NCI-H2227 (cell line): ENCODE results near the gene GRAMD4.

Experiments used
- DNase-seq: peaks from one replicate; lab custom pipeline; 2025; ENCODE audit not compliant: unreplicated experiment; lab: John Stamatoyannopoulos, UW

Gene GRAMD4

GRCh38 chr22:46596032-46596441 lies 24.1 kb upstream of the GRAMD4 start:
- DNase-seq = no peak

GRCh38 chr22:46596819-46597218 lies 23.4 kb upstream of the GRAMD4 start:
- DNase-seq = no peak

- DNase-seq = no peak
Observed at GRCh38 chr22:46598224-46598623, 22.0 kb upstream of the GRAMD4 start.

GRCh38 chr22:46598737-46599424 lies 21.3 kb upstream of the GRAMD4 start:
- DNase-seq = no peak

GRCh38 chr22:46600273-46600796 lies 19.9 kb upstream of the GRAMD4 start:
- no peak for DNase-seq

- DNase-seq = no peak
Observed at GRCh38 chr22:46602025-46602424, 18.2 kb upstream of the GRAMD4 start.

- no peak for DNase-seq
Observed at GRCh38 chr22:46604306-46604690, 15.9 kb upstream of the GRAMD4 start.

- DNase-seq = no peak
Observed at GRCh38 chr22:46605117-46605516, 15.1 kb upstream of the GRAMD4 start.

GRCh38 chr22:46606886-46607285 lies 13.3 kb upstream of the GRAMD4 start:
- no peak for DNase-seq

GRCh38 chr22:46607483-46608114 lies 12.6 kb upstream of the GRAMD4 start:
- DNase-seq = no peak

- DNase-seq = no peak
Observed at GRCh38 chr22:46609175-46609690, 11.0 kb upstream of the GRAMD4 start.

GRCh38 chr22:46609724-46610201 lies 10.4 kb upstream of the GRAMD4 start:
- DNase-seq = no peak

- no peak for DNase-seq
Observed at GRCh38 chr22:46610356-46610755, 9.8 kb upstream of the GRAMD4 start.

GRCh38 chr22:46611189-46611588 lies 9.0 kb upstream of the GRAMD4 start:
- DNase-seq = no peak

GRCh38 chr22:46612341-46612903 lies 7.8 kb upstream of the GRAMD4 start:
- no peak for DNase-seq

- no peak for DNase-seq
Observed at GRCh38 chr22:46612904-46613605, 7.1 kb upstream of the GRAMD4 start.

- no peak for DNase-seq
Observed at GRCh38 chr22:46613606-46614021, 6.6 kb upstream of the GRAMD4 start.

GRCh38 chr22:46614025-46614931 lies 5.9 kb upstream of the GRAMD4 start:
- no peak for DNase-seq

GRCh38 chr22:46617207-46617985 lies 2.8 kb upstream of the GRAMD4 start:
- no peak for DNase-seq
